ENCODE results near the gene C6orf132. TPM values are rescaled to one million over a fixed set of nuclear protein-coding genes. Genes with fewer than 3 reads are reported as not detected.
A peak's percentile ranks its signal among the peaks of the same experiment; 100 is the strongest.

Gene C6orf132
- total RNA-seq, 1 donor from 2014 or later = 41.2 TPM

- DNase-seq (ENCODE audit: low spot score) = peak; percentile 75
Measured at GRCh38 chr6:42075159-42075838, 67.1 kb downstream of the C6orf132 start.

GRCh38 chr6:42073287-42073686 is 69.1 kb downstream of the C6orf132 start:
- DNase-seq (ENCODE audit: low spot score) = no peak

- no peak for DNase-seq (ENCODE audit: low spot score)
Measured at GRCh38 chr6:42071881-42072583, 70.4 kb downstream of the C6orf132 start.

- no peak for DNase-seq (ENCODE audit: low spot score)
Measured at GRCh38 chr6:42068872-42069522, 73.4 kb downstream of the C6orf132 start.

- no peak for DNase-seq (ENCODE audit: low spot score)
Measured at GRCh38 chr6:42068173-42068572, 74.2 kb downstream of the C6orf132 start.

GRCh38 chr6:42066156-42066675 is 76.2 kb downstream of the C6orf132 start:
- DNase-seq (ENCODE audit: low spot score) = no peak

- DNase-seq (ENCODE audit: low spot score) = no peak
Measured at GRCh38 chr6:42059743-42060142, 82.7 kb downstream of the C6orf132 start.

GRCh38 chr6:42053601-42054000 is 88.8 kb downstream of the C6orf132 start:
- DNase-seq (ENCODE audit: low spot score) = no peak

- DNase-seq (ENCODE audit: low spot score) = no peak
Measured at GRCh38 chr6:42051268-42051653, 91.2 kb downstream of the C6orf132 start.

Other genes with a start within 250 kb of the C6orf132 start
- gene USP49, start 247.2 kb downstream of the C6orf132 start, total RNA-seq = 3.3 TPM
- 26.7 TPM for gene MED20, start 221.5 kb downstream of the C6orf132 start, total RNA-seq
- gene BYSL, start 221.1 kb downstream of the C6orf132 start, total RNA-seq = 9.6 TPM
- 103 TPM for gene CCND3, start 200.8 kb downstream of the C6orf132 start, total RNA-seq
- gene TAF8, start 92.1 kb downstream of the C6orf132 start, total RNA-seq = 26.3 TPM
- not detected for gene GUCA1A, start 30.7 kb upstream of the C6orf132 start, total RNA-seq
- 0.43 TPM for gene GUCA1B, start 52.3 kb upstream of the C6orf132 start, total RNA-seq
- 25.1 TPM for gene MRPS10, start 75.2 kb upstream of the C6orf132 start, total RNA-seq

Data from mucosa of gallbladder (tissue), 1 donor.